HepG2 (cell line): Measurements from ENCODE around the gene FHIT. TPM values are rescaled to one million over a fixed set of nuclear protein-coding genes. Genes with fewer than 3 reads are reported as not detected.

Experiments
- AFF4 ChIP-seq: sonication (generic); formaldehyde crosslinking; IDR thresholded peaks from 2 replicates; pipeline ENCODE4 v1.4.0; 2020; ENCODE audit warnings: missing genetic modification reagents
- ARID5B ChIP-seq: IDR thresholded peaks from 2 replicates; pipeline ENCODE4 v1.4.0; 2020; ENCODE audit warnings: mild to moderate bottlenecking, missing genetic modification reagents
- ARNT2 ChIP-seq: sonication (generic); formaldehyde crosslinking; IDR thresholded peaks from 2 replicates; pipeline ENCODE4 v1.8.0; 2022; ENCODE audit warnings: mild to moderate bottlenecking, low read depth, missing genetic modification reagents, moderate library complexity
- ATF2 ChIP-seq: sonication (generic); formaldehyde crosslinking; IDR thresholded peaks from 2 replicates; pipeline ENCODE4 v1.4.0; 2020; ENCODE audit warnings: missing genetic modification reagents
- CREM ChIP-seq, 2 experiments: sonication (generic) in 1 of 2; formaldehyde crosslinking in 1 of 2; IDR thresholded peaks; 2 replicates each; pipeline versions ENCODE4 v1.4.0 to v1.6.1; 2016 to 2020; ENCODE audit warnings: antibody characterized with exemption in 1 of 2, mild to moderate bottlenecking in 1 of 2, missing genetic modification reagents in 1 of 2
- MAFF ChIP-seq: IDR thresholded peaks from 2 replicates; pipeline ENCODE4 v1.6.1; 2011; ENCODE audit warnings: low read depth, low read length, improper control_type of control experiment
- MATR3 ChIP-seq: sonication (generic); formaldehyde crosslinking; IDR thresholded peaks from 2 replicates; pipeline ENCODE4 v1.4.0; 2020; ENCODE audit warnings: missing genetic modification reagents
- NPAS2 ChIP-seq: sonication (generic); formaldehyde crosslinking; IDR thresholded peaks from 2 replicates; pipeline ENCODE4 v1.8.0; 2022; ENCODE audit warnings: mild to moderate bottlenecking, missing genetic modification reagents, borderline replicate concordance
- RCOR2 ChIP-seq: IDR thresholded peaks from 2 replicates; pipeline ENCODE4 v1.6.1; 2016; ENCODE audit warnings: missing biosample characterization, missing genetic modification reagents
- RXRB ChIP-seq: IDR thresholded peaks from 2 replicates; pipeline ENCODE4 v1.6.1; 2016; ENCODE audit warnings: borderline replicate concordance, missing genetic modification reagents, missing compliant biosample characterization
- TFDP2 ChIP-seq: sonication (generic); formaldehyde crosslinking; IDR thresholded peaks from 2 replicates; pipeline ENCODE4 v1.4.0; 2020; ENCODE audit warnings: missing genetic modification reagents
- ZBTB46 ChIP-seq: sonication (generic); formaldehyde crosslinking; IDR thresholded peaks from 2 replicates; pipeline ENCODE4 v1.4.0; 2020; ENCODE audit warnings: mild to moderate bottlenecking, missing genetic modification reagents, borderline replicate concordance
- ZNF138 ChIP-seq: sonication (generic); formaldehyde crosslinking; IDR thresholded peaks from 2 replicates; pipeline ENCODE4 v1.5.0; 2020; ENCODE audit warnings: mild to moderate bottlenecking, low read depth, missing genetic modification reagents
- ZNF33B ChIP-seq: sonication (generic); formaldehyde crosslinking; IDR thresholded peaks from 2 replicates; pipeline ENCODE4 v1.5.1; 2020; ENCODE audit warnings: mild to moderate bottlenecking, missing genetic modification reagents
- ZNF354B ChIP-seq: sonication (generic); formaldehyde crosslinking; IDR thresholded peaks from 2 replicates; pipeline ENCODE4 v1.8.0; 2022; ENCODE audit warnings: mild to moderate bottlenecking, missing genetic modification reagents
- ZSCAN5A ChIP-seq: sonication (generic); formaldehyde crosslinking; IDR thresholded peaks from 2 replicates; pipeline ENCODE4 v1.8.0; 2022; ENCODE audit warnings: mild to moderate bottlenecking, missing genetic modification reagents, borderline replicate concordance
- polyA plus RNA-seq, 8 experiments: library from polyadenylated mRNA; depleted of rRNA in 3 of 8; stranded (reverse) in 7 of 8; unstranded in 1 of 8; fragments of >200 nt; fragmentation: Illumina TruSeq in 4 of 8; extraction: Trizol in 4 of 8; gene quantifications; 2 replicates each; pipeline versions ENCODE4 v1.2.1 to v1.2.3, GENCODE V29; 2011 to 2016; ENCODE audit warnings: low read depth in 4 of 8, missing spikeins in 1 of 8, mixed read lengths in 1 of 8; ENCODE audit not compliant: insufficient read depth in 1 of 8
- total RNA-seq, 5 experiments: library from RNA; depleted of rRNA; stranded (reverse); fragments of >200 nt; fragmentation: Illumina TruSeq; extraction: Trizol; gene quantifications; 2 replicates each; pipeline ENCODE4 v1.2.3, GENCODE V29; 2016; ENCODE audit warnings: low read depth in 1 of 5

The FHIT gene
- total and polyA plus RNA-seq, 2 of the 13 experiments (the other 11 are each of a cell fraction or from before 2014, with no cell fraction given) = 4.0 to 4.6 TPM

- TF ChIP-seq ARID5B (0 out of 2 replicates have a peak, but pooled peaks have one; percentile 12), ZNF138 (no peak), RCOR2 (CRISPR knock-in tag) (no peak), ZSCAN5A (CRISPR knock-in tag) (no peak), ZBTB46 (CRISPR knock-in tag) (no peak), CREM (IDR thresholded peaks at IDR 0.05) (peak; percentile 24; the same call in 1 of the 2 replicates), CREM (CRISPR knock-in tag; IDR thresholded peaks at IDR 0.05) (no peak), RXRB (CRISPR knock-in tag) (no peak), MAFF (no peak), MATR3 (CRISPR knock-in tag) (no peak), ZNF354B (CRISPR knock-in tag) (no peak), ATF2 (CRISPR knock-in tag) (no peak), ARNT2 (CRISPR knock-in tag) (no peak), NPAS2 (no peak), AFF4 (no peak), ZNF33B (CRISPR knock-in tag) (no peak), TFDP2 (CRISPR knock-in tag) (no peak)
Measured at GRCh38 chr3:61031503-61031902, 219.7 kb downstream of the FHIT start (continued).
